HCT116 (cell line): Measurements from ENCODE around the gene CARMIL1. TPM values are rescaled to one million over a fixed set of nuclear protein-coding genes. Genes with fewer than 3 reads are reported as not detected.

Experiments
- ATAC-seq: fragments of 200-7000 bp; cut with Tn5 transposase; 2 replicates; pipeline ENCODE4 v1.9.1; 2020; ENCODE audit warnings: mild to moderate bottlenecking, moderate library complexity
- BruUV-seq: library from RNA; stranded (reverse); fragments of 400-500 nt; replicated peaks from 2 replicates; lab custom pipeline; 2021; lab: Mats Ljungman, UMichigan
- CTCF ChIA-PET: fragments of 300-600 bp; sonication (Branson Sonifier 250); formaldehyde crosslinking; loops from one replicate; lab custom pipeline; 2021; ENCODE audit warnings: antibody characterized with exemption; lab: Charles Lee
- POLR2A ChIA-PET: fragments of 300-600, 350-600 bp; sonication (Branson Sonifier 250); formaldehyde crosslinking; loops from one replicate; lab custom pipeline; 2021; ENCODE audit warnings: antibody characterized with exemption; lab: Charles Lee
- RAD21 ChIA-PET, 2 experiments: fragments of 300-600 bp; sonication (Branson Sonifier 250); formaldehyde crosslinking; loops; one replicate each; lab custom pipeline; 2023; ENCODE audit warnings: low total read pairs in 2 of 2; ENCODE audit not compliant: uncharacterized antibody in 2 of 2, unreplicated experiment in 2 of 2, low non-redundant PET in 1 of 2; lab: Charles Lee
- DNase-seq: peaks from one replicate; pipeline ENCODE4 v3.0.0-alpha.2; 2010; ENCODE audit warnings: low read depth, low spot score
- H2AFZ ChIP-seq: fragments of 200-600 bp; shearing (Covaris generic), sonication (generic); 2 replicates; pipeline ENCODE4 v1.6.1; 2017; ENCODE audit warnings: low read depth, mixed run types, mixed read lengths, antibody characterized with exemption, low read length; ENCODE audit not compliant: poor library complexity, severe bottlenecking
- H3K27ac ChIP-seq: 2 replicates; pipeline ENCODE4 v1.5.1; 2012; ENCODE audit warnings: low read depth, low read length
- H3K27me3 ChIP-seq: fragments of 200-600 bp; sonication (generic); 2 replicates; pipeline ENCODE4 v1.6.1; 2016; ENCODE audit warnings: mixed run types, low read length, mixed read lengths; ENCODE audit not compliant: insufficient read depth
- H3K36me3 ChIP-seq, 2 experiments: fragments of 200-500 bp in 1 of 2; fragments of 200-600 bp in 1 of 2; sonication (Bioruptor generic) in 1 of 2; sonication (generic) in 1 of 2; 2 replicates each; pipeline versions ENCODE4 v1.5.1 to v1.6.1; 2014 to 2016; ENCODE audit warnings: low read length in 2 of 2, inconsistent platforms in 1 of 2, mixed read lengths in 1 of 2, mixed run types in 1 of 2; ENCODE audit not compliant: insufficient read depth in 2 of 2, control insufficient read depth in 1 of 2
- H3K4me1 ChIP-seq, 2 experiments: fragments of 200-600 bp in 1 of 2; sonication (generic) in 1 of 2; 2 replicates each; pipeline versions ENCODE4 v1.5.1 to v1.6.1; 2012 to 2017; ENCODE audit warnings: low read length in 2 of 2, inconsistent platforms in 1 of 2, mild to moderate bottlenecking in 1 of 2, mixed read lengths in 1 of 2, mixed run types in 1 of 2, moderate library complexity in 1 of 2; ENCODE audit not compliant: insufficient read depth in 2 of 2, control insufficient read depth in 1 of 2
- H3K4me2 ChIP-seq: fragments of 200-600 bp; sonication (generic); 2 replicates; pipeline ENCODE4 v1.6.1; 2017; ENCODE audit warnings: mixed run types, low read length, mixed read lengths
- H3K4me3 ChIP-seq, 2 experiments: fragments of 200-600 bp in 1 of 2; sonication (generic) in 1 of 2; replicated peaks in 1 of 2; 2 replicates each; pipeline ENCODE4 v1.5.1; 2011 to 2016; ENCODE audit warnings: low read length in 2 of 2, control low read depth in 1 of 2, low read depth in 1 of 2, mild to moderate bottlenecking in 1 of 2, mixed read lengths in 1 of 2, mixed run types in 1 of 2
- H3K79me2 ChIP-seq: fragments of 200-600 bp; sonication (generic); 2 replicates; pipeline ENCODE4 v1.6.1; 2017; ENCODE audit warnings: mild to moderate bottlenecking, mixed run types, low read length, moderate library complexity, mixed read lengths; ENCODE audit not compliant: insufficient read depth
- H3K9ac ChIP-seq: fragments of 200-600 bp; sonication (generic); 2 replicates; pipeline ENCODE4 v1.6.1; 2016; ENCODE audit warnings: low read length, mixed read lengths
- H3K9me2 ChIP-seq: fragments of 200-600 bp; sonication (generic), shearing (Covaris generic); 2 replicates; pipeline ENCODE4 v1.6.1; 2017; ENCODE audit warnings: mixed run types, mild to moderate bottlenecking, moderate library complexity; ENCODE audit not compliant: insufficient read depth
- H3K9me3 ChIP-seq, 2 experiments: fragments of 200-500 bp in 1 of 2; fragments of 200-600 bp in 1 of 2; sonication (Bioruptor generic) in 1 of 2; sonication (generic) in 1 of 2; 2 replicates each; pipeline ENCODE4 v1.6.1; 2014 to 2017; ENCODE audit warnings: low read length in 2 of 2, mixed read lengths in 2 of 2, inconsistent platforms in 1 of 2, low read depth in 1 of 2, mild to moderate bottlenecking in 1 of 2, mixed run types in 1 of 2, moderate library complexity in 1 of 2; ENCODE audit not compliant: control insufficient read depth in 1 of 2, insufficient read depth in 1 of 2
- H4K20me1 ChIP-seq: fragments of 200-600 bp; sonication (generic), shearing (Covaris generic); 2 replicates; pipeline ENCODE4 v1.6.1; 2017; ENCODE audit warnings: mixed run types, mild to moderate bottlenecking, moderate library complexity; ENCODE audit not compliant: insufficient read depth
- CBX3 ChIP-seq: IDR thresholded peaks from 2 replicates; pipeline ENCODE4 v1.6.1; 2012; ENCODE audit warnings: low read depth
- CEBPB ChIP-seq: IDR thresholded peaks from 2 replicates; pipeline ENCODE4 v1.6.1; 2012; ENCODE audit warnings: low read depth
- EGR1 ChIP-seq: IDR thresholded peaks from 2 replicates; pipeline ENCODE4 v1.6.1; 2012; ENCODE audit warnings: low read depth
- ELF1 ChIP-seq: IDR thresholded peaks from 2 replicates; pipeline ENCODE4 v1.6.1; 2012; ENCODE audit warnings: low read depth, borderline replicate concordance
- EZH2 ChIP-seq: fragments of 200-600 bp; sonication (generic); IDR thresholded peaks from 2 replicates; pipeline ENCODE4 v1.6.1; 2017; ENCODE audit warnings: antibody characterized with exemption, mixed run types
- JUND ChIP-seq: IDR thresholded peaks from 2 replicates; pipeline ENCODE4 v1.6.1; 2012
- MAX ChIP-seq: IDR thresholded peaks from 2 replicates; pipeline ENCODE4 v1.6.1; 2012
- REST ChIP-seq: IDR thresholded peaks from 2 replicates; pipeline ENCODE4 v1.6.1; 2012; ENCODE audit warnings: low read depth
- SIN3A ChIP-seq: IDR thresholded peaks from 2 replicates; pipeline ENCODE4 v1.6.1; 2012; ENCODE audit warnings: low read depth
- SRF ChIP-seq: IDR thresholded peaks from 2 replicates; pipeline ENCODE4 v1.6.1; 2012; ENCODE audit warnings: low read depth
- YY1 ChIP-seq: IDR thresholded peaks from 2 replicates; pipeline ENCODE4 v1.6.1; 2011; ENCODE audit warnings: low read length, low read depth, moderate library complexity, mild to moderate bottlenecking; ENCODE audit not compliant: insufficient replicate concordance; ENCODE audit errors: extremely low read depth
- ZBTB33 ChIP-seq: IDR thresholded peaks from 2 replicates; pipeline ENCODE4 v1.6.1; 2011; ENCODE audit warnings: mild to moderate bottlenecking, low read length, moderate library complexity; ENCODE audit not compliant: insufficient replicate concordance; ENCODE audit errors: extremely low read depth
- intact Hi-C: fragments of 100-400 bp; cut with micrococcal nuclease; formaldehyde crosslinking; loops from 2 replicates; pipeline ENCODE4 v1.10.0; 2022
- total RNA-seq: library from RNA; stranded (reverse); gene quantifications from one replicate; pipeline ENCODE4 v1.2.1, GENCODE V29; 2021; ENCODE audit not compliant: unreplicated experiment

CARMIL1 gene
- total RNA-seq, 1 experiment from 2014 or later: 21.7 TPM

GRCh38 chr6:25519856-25520255 lies 240.7 kb downstream of the CARMIL1 start:
- no peaks in the 10 kb centered on the region for H3K9me3 ChIP-seq
- no peak for DNase-seq
- no peak overlapping the region for H3K4me2 ChIP-seq
- no peaks in the 10 kb centered on the region for H3K4me1 ChIP-seq
- intact Hi-C loops: no loop called here
- CTCF ChIA-PET: interaction anchor here (1.1 kb wide), 1 partner anchor 30 kb away, joined by 4 read pairs; no protein-coding TSS in a partner anchor
- H4K20me1 ChIP-seq: no peaks in the 10 kb centered on the region
- no peaks in the 10 kb centered on the region for H3K9me2 ChIP-seq
- no peaks in the 10 kb centered on the region for H3K79me2 ChIP-seq
- ATAC-seq: no peak
- H3K27me3 ChIP-seq: no peaks in the 10 kb centered on the region
- no TSS peak for BruUV-seq
- H2AFZ ChIP-seq: no peak overlapping the region
- no peak overlapping the region for H3K27ac ChIP-seq
- POLR2A ChIA-PET: no interaction called here
- no peaks in the 10 kb centered on the region for H3K36me3 ChIP-seq
- no peak overlapping the region for H3K4me3 ChIP-seq
- RAD21 ChIA-PET: no interaction called here
- H3K9ac ChIP-seq: no peak overlapping the region
- TF ChIP-seq REST: no peak
- no peak for TF ChIP-seq SRF
- no peak for TF ChIP-seq EGR1
- TF ChIP-seq SIN3A: no peak
- no peak for TF ChIP-seq CBX3
- TF ChIP-seq JUND: no peak
- no peak for TF ChIP-seq YY1
- no peak for TF ChIP-seq EZH2
- TF ChIP-seq MAX: no peak
- TF ChIP-seq ELF1: no peak
- TF ChIP-seq CEBPB: no peak
- no peak for TF ChIP-seq ZBTB33
